ENCODE results near the gene CBARP.

The CBARP gene

GRCh38 chr19:1236576-1236975 is 1.2 kb downstream of the CBARP start:
- no peak for FAIRE-seq

- FAIRE-seq = no peak
These were observed 1.9 kb downstream of the CBARP start for GRCh38 chr19:1235625-1236538.

DNA sequence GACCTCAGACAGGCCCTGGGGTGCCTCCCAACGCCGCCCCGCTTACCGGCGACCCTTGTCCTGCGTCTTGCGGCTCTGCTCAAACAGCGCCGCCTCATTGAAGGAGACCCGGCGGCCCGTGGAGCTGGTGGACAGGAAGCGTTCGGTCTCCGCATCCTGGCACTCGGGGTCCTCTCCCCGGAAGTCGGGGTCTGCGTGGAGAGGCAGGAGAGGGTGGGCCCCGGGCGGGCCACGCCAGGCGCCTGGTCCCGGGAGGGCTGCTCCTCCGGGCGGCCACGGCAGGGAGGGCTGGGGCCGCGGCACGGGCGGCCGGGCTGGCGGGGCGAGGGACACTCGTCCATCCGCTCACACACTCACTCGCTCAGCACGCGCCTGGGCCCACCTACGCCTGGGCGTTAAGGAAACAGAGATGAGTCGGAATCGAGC is 2.8 kb downstream of the CBARP start:
- no peak for FAIRE-seq

DNA sequence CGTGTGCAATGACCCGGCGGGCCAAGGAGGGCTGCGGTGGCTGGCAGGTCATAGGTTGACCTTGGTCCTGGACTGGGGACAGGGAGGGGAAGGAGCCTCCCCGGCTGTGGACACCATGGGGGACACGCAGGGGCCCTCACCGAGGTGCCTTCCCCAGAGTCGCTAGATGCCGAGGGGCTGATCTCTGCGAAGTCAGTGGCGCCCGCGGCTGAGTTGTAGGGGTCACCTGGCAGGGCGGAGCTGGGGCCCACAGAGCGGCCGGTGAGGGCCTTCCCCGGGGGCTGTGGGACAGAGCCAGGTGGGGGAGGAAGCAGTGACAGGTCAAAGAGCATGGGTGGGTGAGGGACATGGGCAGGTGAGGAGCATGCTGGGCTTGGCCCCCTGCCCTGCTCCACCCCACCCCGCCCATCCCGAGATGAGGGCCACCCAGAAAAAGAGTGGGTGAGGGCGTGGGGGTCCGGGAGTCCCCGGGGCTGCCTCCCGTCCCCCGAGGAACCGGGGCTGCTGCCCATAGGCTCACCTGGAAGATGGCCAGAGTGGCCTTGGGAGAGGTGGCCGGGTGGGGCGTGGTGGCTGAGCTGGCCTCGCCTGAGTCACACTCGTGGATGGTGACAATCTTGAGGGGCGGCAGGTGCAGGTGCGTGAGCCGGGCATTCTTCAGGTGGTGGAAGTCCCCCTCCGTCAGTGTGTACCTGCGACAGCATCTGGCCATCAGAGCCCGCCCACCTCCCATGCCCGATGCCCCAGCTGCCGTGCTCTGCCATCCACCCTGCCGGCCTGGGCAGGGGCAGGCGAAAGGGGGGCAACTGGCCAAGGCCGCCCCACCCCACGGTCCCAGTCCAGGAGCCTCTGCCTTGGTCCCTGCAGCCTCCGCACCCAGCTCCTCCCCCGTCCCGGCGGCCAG is 3.5 kb downstream of the CBARP start:
- no peak for FAIRE-seq

DNA sequence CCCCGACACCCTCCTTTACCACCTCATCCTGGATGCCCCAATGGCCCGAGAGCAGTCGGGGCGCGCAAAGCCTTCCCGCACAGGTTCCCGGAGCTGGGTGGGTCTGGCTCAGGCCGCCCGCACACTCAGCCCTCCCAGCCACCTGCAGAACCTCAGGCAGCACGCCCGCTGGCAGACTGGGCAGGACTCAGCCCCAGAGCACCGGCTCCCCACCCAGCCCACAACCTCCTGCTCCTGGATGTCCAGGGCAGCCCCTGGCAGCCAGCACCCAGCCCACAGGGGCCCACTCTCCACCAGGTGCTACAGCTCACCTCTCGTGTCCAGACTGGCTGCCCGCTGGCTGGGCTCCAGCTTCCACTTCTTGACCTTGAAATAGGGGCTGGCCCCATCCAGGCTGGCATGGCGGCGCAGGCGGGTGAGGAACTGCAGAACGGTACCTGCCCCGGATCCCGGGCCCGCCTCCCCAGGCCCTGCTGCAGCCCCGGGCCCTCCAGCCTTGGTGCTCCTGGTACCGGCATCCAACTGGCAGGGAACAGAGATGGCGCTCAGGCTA is 4.6 kb downstream of the CBARP start:
- no peak for FAIRE-seq

DNA sequence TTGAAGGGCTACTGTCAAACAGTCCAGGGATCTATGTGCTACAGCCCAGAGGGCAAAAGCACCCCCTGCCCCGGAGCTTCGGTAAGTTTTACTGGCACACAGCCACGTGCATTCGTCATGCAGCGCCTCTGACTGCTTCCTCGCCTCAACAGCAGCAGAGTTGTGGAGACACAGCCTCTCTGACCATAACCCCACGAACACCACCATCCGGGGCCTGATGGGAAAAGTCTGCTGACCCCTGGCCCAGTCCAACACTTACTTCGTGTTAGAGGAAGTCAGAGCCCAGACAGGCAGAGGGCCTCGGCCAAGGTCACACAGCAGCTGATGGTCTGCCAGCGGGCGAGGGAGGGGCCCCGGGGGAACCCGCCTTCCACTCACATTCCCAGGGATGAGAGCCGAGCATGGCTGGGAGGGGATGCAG is 5.1 kb downstream of the CBARP start:
- FAIRE-seq = no peak

- FAIRE-seq = no peak
These were observed 5.8 kb downstream of the CBARP start for GRCh38 chr19:1231729-1232637.

GRCh38 chr19:1230783-1231489 is 6.9 kb downstream of the CBARP start:
- no peak for FAIRE-seq

- FAIRE-seq = no peak
These were observed 7.7 kb downstream of the CBARP start for GRCh38 chr19:1229924-1230782.

GRCh38 chr19:1229056-1229923 is 8.5 kb downstream of the CBARP start:
- no peak for FAIRE-seq

GRCh38 chr19:1228161-1228957 is 9.4 kb downstream of the CBARP start:
- no peak for FAIRE-seq

GRCh38 chr19:1227304-1228054 is 10.3 kb downstream of the CBARP start:
- no peak for FAIRE-seq

DNA sequence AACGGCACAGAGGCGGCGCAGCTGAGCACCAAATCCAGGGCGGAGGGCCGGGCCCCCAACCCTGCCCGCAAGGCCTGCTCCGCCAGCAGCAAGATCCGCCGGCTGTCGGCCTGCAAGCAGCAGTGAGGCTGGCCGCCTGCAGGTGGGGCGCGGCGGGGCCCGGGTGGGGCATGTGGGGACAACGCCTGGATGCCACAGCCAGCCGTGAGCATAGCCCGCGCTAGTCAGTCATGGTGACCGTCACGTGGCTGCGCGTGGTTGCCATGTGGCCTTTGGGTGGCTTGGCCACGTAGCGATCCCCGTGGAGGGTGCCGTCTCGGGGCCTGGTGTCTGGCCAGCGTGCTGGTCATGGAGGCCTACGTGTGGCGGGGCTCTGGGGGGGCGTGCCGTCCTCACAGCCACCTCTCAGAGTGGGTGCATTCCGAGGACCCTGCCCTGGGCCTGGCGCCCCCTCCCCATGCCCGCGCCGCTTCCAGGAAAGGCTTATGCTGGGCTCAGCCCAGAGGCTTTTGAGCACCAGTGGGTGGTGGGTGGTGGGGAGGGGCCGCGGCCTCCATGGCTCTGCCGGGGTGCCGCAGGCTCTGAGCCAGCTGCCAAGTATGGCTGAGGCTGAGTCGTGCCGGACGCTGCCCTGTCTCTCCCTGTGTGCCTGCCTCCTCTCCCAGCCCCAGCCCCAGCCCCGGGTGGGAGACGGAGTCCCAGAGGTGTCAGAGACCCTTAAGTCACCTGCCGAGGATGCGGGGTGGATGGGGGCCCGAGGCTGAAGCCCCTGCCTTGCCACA is 11.1 kb downstream of the CBARP start:
- no peak for FAIRE-seq

DNA sequence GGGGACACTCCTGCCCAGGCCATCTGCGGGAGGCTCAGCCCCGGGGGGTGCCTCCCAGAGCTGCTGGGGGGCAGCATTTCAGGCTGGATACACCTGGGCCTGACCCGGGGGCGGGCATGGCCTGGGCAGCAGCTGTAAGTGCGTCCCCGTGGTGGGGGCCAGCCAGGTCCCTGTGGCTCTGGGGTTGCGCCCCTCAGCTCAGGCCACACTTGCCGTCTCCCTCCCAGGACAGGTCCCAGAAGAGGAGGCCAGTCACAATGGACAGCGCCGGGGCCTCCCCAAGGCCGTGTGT is 11.6 kb downstream of the CBARP start:
- no peak for FAIRE-seq

- no peak for FAIRE-seq
These were observed 12.2 kb downstream of the CBARP start for GRCh38 chr19:1225440-1226226.

DNA sequence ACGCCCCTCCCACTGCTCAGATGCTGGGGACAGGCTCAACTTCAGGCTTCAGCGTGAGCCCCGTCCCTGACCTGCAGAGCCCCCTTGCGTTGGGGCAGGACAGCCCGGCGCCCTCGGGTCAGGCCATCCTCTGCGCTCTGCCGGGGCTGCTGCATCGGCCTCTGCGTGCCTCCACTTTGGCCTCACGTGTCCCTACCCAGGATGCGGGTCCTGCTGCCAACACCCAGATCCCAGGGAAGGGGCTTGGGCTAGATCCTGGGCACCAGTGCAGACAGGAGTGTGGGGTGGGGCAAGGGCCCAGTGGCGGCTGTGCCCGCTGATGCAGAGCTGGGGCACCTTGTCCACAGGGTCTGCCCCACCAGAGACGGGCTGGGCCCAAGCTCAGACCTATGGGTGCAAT is 13.0 kb downstream of the CBARP start:
- no peak for FAIRE-seq
